H9 (cell line): ENCODE data around the gene CARM1. TPM values are rescaled to one million over a fixed set of nuclear protein-coding genes. Genes with fewer than 3 reads are reported as not detected.

ENCODE experiments used
- DNase-seq: peaks from one replicate; pipeline ENCODE4 v3.0.0-alpha.2; 2017
- H2AFZ ChIP-seq: one replicate; pipeline ENCODE4 v1.6.1; 2013; ENCODE audit warnings: mild to moderate bottlenecking, low read length, control low read depth, moderate library complexity
- H2AK5ac ChIP-seq: 2 replicates; pipeline ENCODE4 v1.6.1; 2013; ENCODE audit warnings: low read length, control low read depth, mixed read lengths; ENCODE audit not compliant: insufficient read length
- H2BK120ac ChIP-seq: one replicate; pipeline ENCODE4 v1.6.1; 2013; ENCODE audit warnings: low read depth, mild to moderate bottlenecking, low read length, control low read depth, inconsistent platforms; ENCODE audit not compliant: poor library complexity, severe bottlenecking
- H2BK12ac ChIP-seq: 2 replicates; pipeline ENCODE4 v1.6.1; 2013; ENCODE audit warnings: low read length, control low read depth, mixed read lengths, low read depth; ENCODE audit not compliant: insufficient read length
- H2BK15ac ChIP-seq: 2 replicates; pipeline ENCODE4 v1.6.1; 2013; ENCODE audit warnings: low read depth, low read length, control low read depth
- H2BK20ac ChIP-seq: one replicate; pipeline ENCODE4 v1.6.1; 2013; ENCODE audit warnings: low read depth, mild to moderate bottlenecking, low read length, control low read depth, inconsistent platforms; ENCODE audit not compliant: poor library complexity, severe bottlenecking
- H2BK5ac ChIP-seq: 2 replicates; pipeline ENCODE4 v1.6.1; 2013; ENCODE audit warnings: low read length, control low read depth, mixed read lengths; ENCODE audit not compliant: insufficient read length
- H3K14ac ChIP-seq: 2 replicates; pipeline ENCODE4 v1.6.1; 2013; ENCODE audit warnings: low read length, control low read depth; ENCODE audit not compliant: insufficient read depth
- H3K18ac ChIP-seq: 2 replicates; pipeline ENCODE4 v1.6.1; 2013; ENCODE audit warnings: low read depth, mild to moderate bottlenecking, mixed read lengths, low read length, control low read depth; ENCODE audit not compliant: insufficient read length
- H3K23ac ChIP-seq: 2 replicates; pipeline ENCODE4 v1.6.1; 2013; ENCODE audit warnings: low read length, control low read depth, mixed read lengths, low read depth; ENCODE audit not compliant: insufficient read length
- H3K23me2 ChIP-seq: 2 replicates; pipeline ENCODE4 v1.6.1; 2013; ENCODE audit warnings: low read depth, mild to moderate bottlenecking, mixed read lengths, low read length, control low read depth; ENCODE audit not compliant: insufficient read length, poor library complexity, severe bottlenecking
- H3K27ac ChIP-seq: 2 replicates; pipeline ENCODE4 v1.5.1; 2013; ENCODE audit warnings: low read length, control low read depth, mixed read lengths, low read depth; ENCODE audit not compliant: insufficient read length
- H3K27me3 ChIP-seq: 2 replicates; pipeline ENCODE4 v1.6.1; 2013; ENCODE audit warnings: low read length, control low read depth, inconsistent platforms; ENCODE audit not compliant: insufficient read depth
- H3K4ac ChIP-seq: 2 replicates; pipeline ENCODE4 v1.6.1; 2013; ENCODE audit warnings: low read depth, mild to moderate bottlenecking, control low read depth, inconsistent platforms, low read length, moderate library complexity
- H3K4me1 ChIP-seq: 2 replicates; pipeline ENCODE4 v1.6.1; 2013; ENCODE audit warnings: low read length, control low read depth, inconsistent platforms; ENCODE audit not compliant: insufficient read depth
- H3K4me2 ChIP-seq: 2 replicates; pipeline ENCODE4 v1.6.1; 2013; ENCODE audit warnings: low read length, control low read depth, mixed read lengths; ENCODE audit not compliant: insufficient read length, insufficient read depth
- H3K56ac ChIP-seq: 2 replicates; pipeline ENCODE4 v1.6.1; 2013; ENCODE audit warnings: low read depth, mild to moderate bottlenecking, mixed read lengths, low read length, control low read depth; ENCODE audit not compliant: insufficient read length
- H3K79me1 ChIP-seq: 2 replicates; pipeline ENCODE4 v1.6.1; 2013; ENCODE audit warnings: low read depth, mild to moderate bottlenecking, moderate library complexity, low read length, control low read depth, inconsistent platforms; ENCODE audit not compliant: insufficient read depth, poor library complexity, severe bottlenecking
- H3K79me2 ChIP-seq: 2 replicates; pipeline ENCODE4 v1.6.1; 2013; ENCODE audit warnings: low read length, control low read depth, inconsistent platforms; ENCODE audit not compliant: insufficient read depth
- H3K9ac ChIP-seq: 2 replicates; pipeline ENCODE4 v1.6.1; 2013; ENCODE audit warnings: low read length, control low read depth, mixed read lengths; ENCODE audit not compliant: insufficient read length; ENCODE audit errors: extremely low read depth
- H3K9me3 ChIP-seq: one replicate; pipeline ENCODE4 v1.6.1; 2013; ENCODE audit warnings: low read depth, low read length, inconsistent platforms; ENCODE audit not compliant: control insufficient read depth
- H3T11ph ChIP-seq: one replicate; pipeline ENCODE4 v1.6.1; 2013; ENCODE audit warnings: mild to moderate bottlenecking, low read length, control low read depth, inconsistent platforms
- H4K20me1 ChIP-seq: one replicate; pipeline ENCODE4 v1.6.1; 2013; ENCODE audit not compliant: control insufficient read depth, insufficient read length, insufficient read depth
- H4K5ac ChIP-seq: 2 replicates; pipeline ENCODE4 v1.6.1; 2013; ENCODE audit warnings: low read depth, mild to moderate bottlenecking, mixed read lengths, low read length, control low read depth; ENCODE audit not compliant: insufficient read length
- H4K8ac ChIP-seq: replicated peaks from 2 replicates; pipeline ENCODE4 v1.6.1; 2013; ENCODE audit warnings: low read length, control low read depth, mixed read lengths, low read depth; ENCODE audit not compliant: insufficient read length
- H4K91ac ChIP-seq: 2 replicates; pipeline ENCODE4 v1.6.1; 2013; ENCODE audit warnings: low read depth, mild to moderate bottlenecking, moderate library complexity, mixed read lengths, low read length, control low read depth; ENCODE audit not compliant: insufficient read length
- H3K27ac Mint-ChIP-seq, 3 experiments: 2 replicates in 2 of 3; 3 replicates in 1 of 3; pipeline ENCODE4 v1.8.0; 2020 to 2021; ENCODE audit warnings: mixed read lengths in 3 of 3, mild to moderate bottlenecking in 1 of 3, moderate library complexity in 1 of 3
- H3K27me3 Mint-ChIP-seq: 2 replicates; pipeline ENCODE4 v1.8.0; 2021; ENCODE audit warnings: low read depth, mild to moderate bottlenecking, moderate library complexity, mixed read lengths
- H3K36me3 Mint-ChIP-seq, 3 experiments: 2 replicates in 2 of 3; 3 replicates in 1 of 3; pipeline ENCODE4 v1.8.0; 2020 to 2021; ENCODE audit warnings: low read depth in 3 of 3, mixed read lengths in 3 of 3; ENCODE audit not compliant: insufficient read depth in 1 of 3
- H3K4me1 Mint-ChIP-seq, 2 experiments: 2 replicates each; pipeline ENCODE4 v1.8.0; 2020; ENCODE audit warnings: mixed read lengths in 2 of 2
- H3K4me3 Mint-ChIP-seq, 2 experiments: 2 replicates in 1 of 2; 3 replicates in 1 of 2; pipeline ENCODE4 v1.8.0; 2020 to 2021; ENCODE audit warnings: mild to moderate bottlenecking in 2 of 2, mixed read lengths in 2 of 2, moderate library complexity in 1 of 2
- H3K9me3 Mint-ChIP-seq, 2 experiments: 2 replicates in 1 of 2; 3 replicates in 1 of 2; pipeline ENCODE4 v1.8.0; 2020; ENCODE audit warnings: mild to moderate bottlenecking in 2 of 2, mixed read lengths in 2 of 2, moderate library complexity in 1 of 2
- WGBS: extraction: QIAGEN DNeasy Blood & Tissue Kit; methylation state at CpG from one replicate; pipeline ENCODE4 v1.1.7; 2013; ENCODE audit warnings: missing lambda C conversion rate, low lambda C conversion rate, mixed read lengths; ENCODE audit not compliant: insufficient read length; ENCODE audit errors: extremely low coverage; 5-methylcytosine and 5-hydroxymethylcytosine counted together
- total RNA-seq: library from RNA; stranded (reverse); gene quantifications from 2 replicates; pipeline ENCODE4 v1.2.1, GENCODE V29; 2021
- TF ChIP-seq, protein P1 (sequence below): fragments of 200-600 bp; sonication (generic); conservative IDR thresholded peaks from 3 replicates; pipeline ENCODE4 v1.8.0; 2021; ENCODE audit warnings: antibody characterized with exemption, mild to moderate bottlenecking

CARM1 gene
- total RNA-seq, 1 experiment from 2014 or later: 111 TPM

DNA sequence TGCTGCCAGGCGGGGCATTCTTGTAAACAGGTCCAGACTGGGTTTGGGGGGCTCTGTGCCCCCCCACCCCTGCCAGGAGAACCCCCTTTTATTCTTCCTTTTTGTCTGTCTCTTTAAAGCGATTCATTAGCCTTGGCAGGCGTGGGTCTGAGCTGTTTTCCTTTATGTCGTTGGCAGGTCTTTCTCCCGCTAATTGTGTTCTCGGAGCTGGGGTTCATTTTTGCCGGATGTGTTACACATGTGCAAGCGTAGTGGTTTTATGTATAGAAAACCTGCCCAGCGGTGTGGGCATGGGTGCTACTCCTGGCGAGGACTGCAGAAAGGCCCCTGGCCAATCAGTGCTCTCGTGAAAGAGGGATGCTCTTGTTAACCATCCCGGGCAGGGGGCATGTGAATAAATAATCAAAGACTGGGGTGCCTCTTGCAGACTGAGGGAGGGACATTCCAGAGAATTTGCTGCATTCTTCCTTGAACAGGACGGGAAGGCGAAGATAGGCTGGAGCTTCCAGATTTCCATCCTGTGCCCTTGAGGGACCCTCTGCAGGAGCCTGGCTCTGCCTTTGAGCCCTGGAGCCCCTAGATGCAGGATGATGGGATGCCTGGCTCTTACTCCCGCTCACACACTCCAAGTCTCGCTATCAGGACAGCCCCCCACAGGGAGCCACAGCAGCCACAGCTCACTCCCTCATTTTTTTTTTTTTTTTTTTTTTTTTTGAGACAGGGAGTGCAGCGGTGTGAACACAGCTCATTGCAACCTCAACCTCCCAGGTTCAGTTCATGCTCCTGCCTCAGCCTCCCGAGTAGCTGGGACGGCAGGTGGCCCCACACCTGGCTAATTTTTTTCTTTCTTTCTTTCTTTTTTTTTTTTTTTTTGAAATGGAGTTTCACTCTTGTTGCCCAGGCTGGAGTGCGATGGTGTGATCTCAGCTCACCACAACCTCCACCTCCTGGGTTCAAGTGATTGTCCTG, 14.1 kb downstream of the CARM1 start:
- Histone ChIP-seq H2BK15ac (no peak overlapping the region), H3K79me2 (peaks cover 17% of the 10 kb centered on the region; the same call in 1 of the 2 replicates), H2BK5ac (no peak overlapping the region), H2AK5ac (no peak overlapping the region), H2AFZ (no peak overlapping the region), H3K23ac (no peak overlapping the region), H3K4ac (no peak overlapping the region), H2BK20ac (no peak overlapping the region), H3K9me3 (no peaks in the 10 kb centered on the region), H4K20me1 (peaks cover 3% of the 10 kb centered on the region), H3K18ac (no peak overlapping the region), H4K5ac (no peak overlapping the region), H3K23me2 (no peaks in the 10 kb centered on the region), H2BK12ac (no peak overlapping the region), H4K8ac (no peak overlapping the region), H3K27me3 (no peaks in the 10 kb centered on the region), H3K79me1 (peaks cover 1% of the 10 kb centered on the region), H3K27ac (no peak overlapping the region), H3K4me1 (peaks cover 24% of the 10 kb centered on the region; the same call in 1 of the 2 replicates), H3K9ac (no peak overlapping the region), H3K4me2 (no peak overlapping the region), H3T11ph (no peak overlapping the region), H3K56ac (no peak overlapping the region), H2BK120ac (no peak overlapping the region), H4K91ac (no peak overlapping the region), H3K14ac (no peak overlapping the region; the same call in 1 of the 2 replicates)
- Mint-ChIP-seq H3K36me3 (peaks cover 0 to 6% (median 0%) of the 10 kb centered on the region in 3 experiments; a peak in 2 of 7 replicates), H3K27me3 (no peaks in the 10 kb centered on the region), H3K9me3 (no peaks in the 10 kb centered on the region), H3K4me3 (peak overlapping the region in 1 of 2 experiments; percentile 30; a peak in 3 of 5 replicates), H3K27ac (peak overlapping the region; percentile 81 to 99 (median 95)), H3K4me1 (peaks cover 54 to 69% of the 10 kb centered on the region in 2 experiments)
- TF ChIP-seq, protein P1, sequence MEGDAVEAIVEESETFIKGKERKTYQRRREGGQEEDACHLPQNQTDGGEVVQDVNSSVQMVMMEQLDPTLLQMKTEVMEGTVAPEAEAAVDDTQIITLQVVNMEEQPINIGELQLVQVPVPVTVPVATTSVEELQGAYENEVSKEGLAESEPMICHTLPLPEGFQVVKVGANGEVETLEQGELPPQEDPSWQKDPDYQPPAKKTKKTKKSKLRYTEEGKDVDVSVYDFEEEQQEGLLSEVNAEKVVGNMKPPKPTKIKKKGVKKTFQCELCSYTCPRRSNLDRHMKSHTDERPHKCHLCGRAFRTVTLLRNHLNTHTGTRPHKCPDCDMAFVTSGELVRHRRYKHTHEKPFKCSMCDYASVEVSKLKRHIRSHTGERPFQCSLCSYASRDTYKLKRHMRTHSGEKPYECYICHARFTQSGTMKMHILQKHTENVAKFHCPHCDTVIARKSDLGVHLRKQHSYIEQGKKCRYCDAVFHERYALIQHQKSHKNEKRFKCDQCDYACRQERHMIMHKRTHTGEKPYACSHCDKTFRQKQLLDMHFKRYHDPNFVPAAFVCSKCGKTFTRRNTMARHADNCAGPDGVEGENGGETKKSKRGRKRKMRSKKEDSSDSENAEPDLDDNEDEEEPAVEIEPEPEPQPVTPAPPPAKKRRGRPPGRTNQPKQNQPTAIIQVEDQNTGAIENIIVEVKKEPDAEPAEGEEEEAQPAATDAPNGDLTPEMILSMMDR: no peak
- WGBS: no CpG with 5 or more reads among the region's 20 CpGs
- peak; percentile 29 for DNase-seq
